HepG2 (cell line): Measurements from ENCODE around the gene KANSL1. TPM values are rescaled to one million over a fixed set of nuclear protein-coding genes. Genes with fewer than 3 reads are reported as not detected.

Source experiments
- BRD4 ChIP-seq: sonication (generic); formaldehyde crosslinking; IDR thresholded peaks from 2 replicates; pipeline ENCODE4 v1.4.0; 2020; ENCODE audit warnings: missing genetic modification reagents
- FOXA1 ChIP-seq, 2 experiments: fragments of 450-650 bp in 1 of 2; sonication (generic) in 1 of 2; formaldehyde crosslinking in 1 of 2; IDR thresholded peaks; 2 replicates each; pipeline versions ENCODE4 v1.4.0 to v1.6.1; 2016 to 2020; ENCODE audit warnings: missing genetic modification reagents in 1 of 2
- KLF11 ChIP-seq: IDR thresholded peaks from 2 replicates; pipeline ENCODE4 v1.6.1; 2016; ENCODE audit warnings: missing compliant biosample characterization
- POLR2AphosphoS2 ChIP-seq: IDR thresholded peaks from 2 replicates; pipeline ENCODE4 v1.6.1; 2011; ENCODE audit warnings: low read depth, low read length, improper control_type of control experiment
- SMAD9 ChIP-seq: sonication (generic); formaldehyde crosslinking; IDR thresholded peaks from 2 replicates; pipeline ENCODE4 v1.5.1; 2020; ENCODE audit warnings: mild to moderate bottlenecking, missing genetic modification reagents
- SRSF1 ChIP-seq: fragments of 200-400 bp; formaldehyde crosslinking; optimal IDR thresholded peaks from 2 replicates; pipeline ENCODE3; 2017; ENCODE audit warnings: mild to moderate bottlenecking, low read depth, low read length, moderate library complexity
- SRSF4 ChIP-seq: fragments of 200-400 bp; formaldehyde crosslinking; IDR thresholded peaks from one replicate; pipeline ENCODE4 v1.6.1; 2018; ENCODE audit warnings: mild to moderate bottlenecking, low read depth, low read length, moderate library complexity; ENCODE audit not compliant: poor library complexity, severe bottlenecking
- ZNF256 ChIP-seq: sonication (generic); formaldehyde crosslinking; conservative IDR thresholded peaks from 2 replicates; pipeline ENCODE4 v1.4.0; 2020; ENCODE audit warnings: missing genetic modification reagents
- ZNF33A ChIP-seq: sonication (generic); formaldehyde crosslinking; IDR thresholded peaks from 2 replicates; pipeline ENCODE4 v1.5.1; 2020; ENCODE audit warnings: missing genetic modification reagents, mild to moderate bottlenecking, moderate library complexity, borderline replicate concordance
- ZNF484 ChIP-seq: sonication (generic); formaldehyde crosslinking; IDR thresholded peaks from 2 replicates; pipeline ENCODE4 v1.5.1; 2020; ENCODE audit warnings: mild to moderate bottlenecking, low read depth, missing genetic modification reagents, borderline replicate concordance
- ZNF552 ChIP-seq: sonication (generic); formaldehyde crosslinking; IDR thresholded peaks from 2 replicates; pipeline ENCODE4 v1.9.0; 2022; ENCODE audit warnings: missing genetic modification reagents, mild to moderate bottlenecking, borderline replicate concordance
- ZNF660 ChIP-seq: sonication (generic); formaldehyde crosslinking; IDR thresholded peaks from 2 replicates; pipeline ENCODE4 v1.5.1; 2020; ENCODE audit warnings: mild to moderate bottlenecking, low read depth, missing genetic modification reagents, borderline replicate concordance
- ZNF790 ChIP-seq: sonication (generic); formaldehyde crosslinking; IDR thresholded peaks from 2 replicates; pipeline ENCODE4 v1.8.0; 2022; ENCODE audit warnings: missing genetic modification reagents, mild to moderate bottlenecking, borderline replicate concordance
- polyA plus RNA-seq, 8 experiments: library from polyadenylated mRNA; depleted of rRNA in 3 of 8; stranded (reverse) in 7 of 8; unstranded in 1 of 8; fragments of >200 nt; fragmentation: Illumina TruSeq in 4 of 8; extraction: Trizol in 4 of 8; gene quantifications; 2 replicates each; pipeline versions ENCODE4 v1.2.1 to v1.2.3, GENCODE V29; 2011 to 2016; ENCODE audit warnings: low read depth in 4 of 8, missing spikeins in 1 of 8, mixed read lengths in 1 of 8; ENCODE audit not compliant: insufficient read depth in 1 of 8
- total RNA-seq, 5 experiments: library from RNA; depleted of rRNA; stranded (reverse); fragments of >200 nt; fragmentation: Illumina TruSeq; extraction: Trizol; gene quantifications; 2 replicates each; pipeline ENCODE4 v1.2.3, GENCODE V29; 2016; ENCODE audit warnings: low read depth in 1 of 5
- TF ChIP-seq, protein P1 (sequence below): sonication (generic); formaldehyde crosslinking; IDR thresholded peaks from 2 replicates; pipeline ENCODE4 v1.4.0; 2020; ENCODE audit warnings: missing genetic modification reagents
- TF ChIP-seq, protein P2 (sequence below): sonication (generic); formaldehyde crosslinking; IDR thresholded peaks from 2 replicates; pipeline ENCODE4 v1.4.0; 2020; ENCODE audit warnings: missing genetic modification reagents
- TF ChIP-seq, protein P3 (sequence below): sonication (generic); formaldehyde crosslinking; IDR thresholded peaks from 2 replicates; pipeline ENCODE4 v1.4.0; 2020; ENCODE audit warnings: low read depth, mild to moderate bottlenecking, missing genetic modification reagents
- TF ChIP-seq, protein P4 (sequence below): sonication (generic); formaldehyde crosslinking; IDR thresholded peaks from 2 replicates; pipeline ENCODE4 v1.8.0; 2022; ENCODE audit warnings: missing genetic modification reagents, mild to moderate bottlenecking, inconsistent platforms, borderline replicate concordance
- TF ChIP-seq, protein P5 (sequence below): sonication (generic); formaldehyde crosslinking; IDR thresholded peaks from 2 replicates; pipeline ENCODE4 v1.8.0; 2022; ENCODE audit warnings: mild to moderate bottlenecking, missing genetic modification reagents

The KANSL1 gene
- total and polyA plus RNA-seq, 2 of the 13 experiments (the other 11 are each of a cell fraction or from before 2014, with no cell fraction given) = 24.0 to 59.6 TPM

DNA sequence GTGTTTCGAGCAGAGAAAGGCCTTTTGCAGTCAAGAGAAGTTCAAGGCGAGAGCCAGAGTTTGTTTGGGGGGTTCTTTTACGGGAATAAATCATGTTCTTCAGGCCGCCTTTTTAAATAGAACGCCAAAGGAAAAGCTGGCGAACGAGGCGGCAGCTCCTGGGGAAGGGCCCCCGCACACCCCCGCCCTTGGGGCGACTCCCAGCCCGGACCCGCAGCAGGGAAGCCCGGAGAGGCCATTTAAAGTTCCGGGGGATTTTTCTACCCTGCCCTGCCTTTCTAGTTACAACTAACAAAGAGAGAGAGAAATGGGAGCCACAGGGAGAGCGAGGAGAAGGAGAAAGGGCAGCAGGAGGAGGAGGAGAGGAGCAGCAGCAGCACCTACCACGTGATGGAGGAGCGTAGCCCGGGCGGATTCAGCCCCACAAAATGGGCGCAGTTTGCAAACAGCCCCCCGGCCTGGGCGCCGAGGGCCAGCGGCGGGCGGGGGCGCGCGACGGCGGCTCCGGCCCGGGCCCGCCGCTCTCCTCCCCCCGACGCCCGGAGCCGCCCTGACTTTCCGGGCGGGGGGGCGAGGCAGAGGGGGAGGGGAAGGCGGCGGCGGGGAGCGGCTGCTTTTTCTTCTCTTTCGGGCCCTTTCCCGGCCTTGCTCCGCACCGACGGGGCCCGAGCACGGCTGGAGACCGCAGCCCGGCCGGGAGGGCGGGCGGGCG is 634 bp downstream of the KANSL1 start (continued):
- TF ChIP-seq, protein P1, sequence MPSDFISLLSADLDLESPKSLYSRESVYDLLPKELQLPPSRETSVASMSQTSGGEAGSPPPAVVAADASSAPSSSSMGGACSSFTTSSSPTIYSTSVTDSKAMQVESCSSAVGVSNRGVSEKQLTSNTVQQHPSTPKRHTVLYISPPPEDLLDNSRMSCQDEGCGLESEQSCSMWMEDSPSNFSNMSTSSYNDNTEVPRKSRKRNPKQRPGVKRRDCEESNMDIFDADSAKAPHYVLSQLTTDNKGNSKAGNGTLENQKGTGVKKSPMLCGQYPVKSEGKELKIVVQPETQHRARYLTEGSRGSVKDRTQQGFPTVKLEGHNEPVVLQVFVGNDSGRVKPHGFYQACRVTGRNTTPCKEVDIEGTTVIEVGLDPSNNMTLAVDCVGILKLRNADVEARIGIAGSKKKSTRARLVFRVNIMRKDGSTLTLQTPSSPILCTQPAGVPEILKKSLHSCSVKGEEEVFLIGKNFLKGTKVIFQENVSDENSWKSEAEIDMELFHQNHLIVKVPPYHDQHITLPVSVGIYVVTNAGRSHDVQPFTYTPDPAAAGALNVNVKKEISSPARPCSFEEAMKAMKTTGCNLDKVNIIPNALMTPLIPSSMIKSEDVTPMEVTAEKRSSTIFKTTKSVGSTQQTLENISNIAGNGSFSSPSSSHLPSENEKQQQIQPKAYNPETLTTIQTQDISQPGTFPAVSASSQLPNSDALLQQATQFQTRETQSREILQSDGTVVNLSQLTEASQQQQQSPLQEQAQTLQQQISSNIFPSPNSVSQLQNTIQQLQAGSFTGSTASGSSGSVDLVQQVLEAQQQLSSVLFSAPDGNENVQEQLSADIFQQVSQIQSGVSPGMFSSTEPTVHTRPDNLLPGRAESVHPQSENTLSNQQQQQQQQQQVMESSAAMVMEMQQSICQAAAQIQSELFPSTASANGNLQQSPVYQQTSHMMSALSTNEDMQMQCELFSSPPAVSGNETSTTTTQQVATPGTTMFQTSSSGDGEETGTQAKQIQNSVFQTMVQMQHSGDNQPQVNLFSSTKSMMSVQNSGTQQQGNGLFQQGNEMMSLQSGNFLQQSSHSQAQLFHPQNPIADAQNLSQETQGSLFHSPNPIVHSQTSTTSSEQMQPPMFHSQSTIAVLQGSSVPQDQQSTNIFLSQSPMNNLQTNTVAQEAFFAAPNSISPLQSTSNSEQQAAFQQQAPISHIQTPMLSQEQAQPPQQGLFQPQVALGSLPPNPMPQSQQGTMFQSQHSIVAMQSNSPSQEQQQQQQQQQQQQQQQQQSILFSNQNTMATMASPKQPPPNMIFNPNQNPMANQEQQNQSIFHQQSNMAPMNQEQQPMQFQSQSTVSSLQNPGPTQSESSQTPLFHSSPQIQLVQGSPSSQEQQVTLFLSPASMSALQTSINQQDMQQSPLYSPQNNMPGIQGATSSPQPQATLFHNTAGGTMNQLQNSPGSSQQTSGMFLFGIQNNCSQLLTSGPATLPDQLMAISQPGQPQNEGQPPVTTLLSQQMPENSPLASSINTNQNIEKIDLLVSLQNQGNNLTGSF = no peak
- TF ChIP-seq ZNF660 (CRISPR knock-in tag) (no peak), SRSF4 (no peak), BRD4 (no peak), FOXA1 (IDR thresholded peaks at IDR 0.05) (no peak), FOXA1 (CRISPR knock-in tag; IDR thresholded peaks at IDR 0.05) (no peak), POLR2AphosphoS2 (no peak), ZNF484 (CRISPR knock-in tag) (no peak; the same call in 1 of the 2 replicates), KLF11 (CRISPR knock-in tag) (no peak), SRSF1 (peak; percentile 61), SMAD9 (CRISPR knock-in tag) (no peak), ZNF33A (CRISPR knock-in tag) (no peak), ZNF256 (CRISPR knock-in tag) (no peak), ZNF552 (CRISPR knock-in tag) (no peak; the same call in 1 of the 2 replicates), ZNF790 (CRISPR knock-in tag) (no peak)
- TF ChIP-seq, protein P2, sequence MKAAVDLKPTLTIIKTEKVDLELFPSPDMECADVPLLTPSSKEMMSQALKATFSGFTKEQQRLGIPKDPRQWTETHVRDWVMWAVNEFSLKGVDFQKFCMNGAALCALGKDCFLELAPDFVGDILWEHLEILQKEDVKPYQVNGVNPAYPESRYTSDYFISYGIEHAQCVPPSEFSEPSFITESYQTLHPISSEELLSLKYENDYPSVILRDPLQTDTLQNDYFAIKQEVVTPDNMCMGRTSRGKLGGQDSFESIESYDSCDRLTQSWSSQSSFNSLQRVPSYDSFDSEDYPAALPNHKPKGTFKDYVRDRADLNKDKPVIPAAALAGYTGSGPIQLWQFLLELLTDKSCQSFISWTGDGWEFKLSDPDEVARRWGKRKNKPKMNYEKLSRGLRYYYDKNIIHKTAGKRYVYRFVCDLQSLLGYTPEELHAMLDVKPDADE (CRISPR knock-in tag) = no peak
- TF ChIP-seq, protein P3, sequence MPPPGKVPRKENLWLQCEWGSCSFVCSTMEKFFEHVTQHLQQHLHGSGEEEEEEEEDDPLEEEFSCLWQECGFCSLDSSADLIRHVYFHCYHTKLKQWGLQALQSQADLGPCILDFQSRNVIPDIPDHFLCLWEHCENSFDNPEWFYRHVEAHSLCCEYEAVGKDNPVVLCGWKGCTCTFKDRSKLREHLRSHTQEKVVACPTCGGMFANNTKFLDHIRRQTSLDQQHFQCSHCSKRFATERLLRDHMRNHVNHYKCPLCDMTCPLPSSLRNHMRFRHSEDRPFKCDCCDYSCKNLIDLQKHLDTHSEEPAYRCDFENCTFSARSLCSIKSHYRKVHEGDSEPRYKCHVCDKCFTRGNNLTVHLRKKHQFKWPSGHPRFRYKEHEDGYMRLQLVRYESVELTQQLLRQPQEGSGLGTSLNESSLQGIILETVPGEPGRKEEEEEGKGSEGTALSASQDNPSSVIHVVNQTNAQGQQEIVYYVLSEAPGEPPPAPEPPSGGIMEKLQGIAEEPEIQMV (CRISPR knock-in tag) = no peak
- TF ChIP-seq, protein P4, sequence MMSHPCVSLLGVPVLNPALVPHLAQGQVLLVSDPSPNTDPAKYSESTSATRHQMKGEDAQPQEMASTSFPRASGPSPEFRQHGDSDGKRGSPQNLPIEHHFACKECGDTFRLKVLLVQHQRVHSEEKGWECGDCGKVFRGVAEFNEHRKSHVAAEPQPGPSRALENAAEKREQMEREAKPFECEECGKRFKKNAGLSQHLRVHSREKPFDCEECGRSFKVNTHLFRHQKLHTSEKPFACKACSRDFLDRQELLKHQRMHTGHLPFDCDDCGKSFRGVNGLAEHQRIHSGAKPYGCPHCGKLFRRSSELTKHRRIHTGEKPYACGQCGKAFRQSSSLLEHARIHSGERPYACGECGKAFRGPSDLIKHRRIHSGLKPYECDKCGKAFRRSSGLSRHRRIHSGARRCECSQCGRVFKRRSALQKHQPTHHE = no peak
- TF ChIP-seq, protein P5, sequence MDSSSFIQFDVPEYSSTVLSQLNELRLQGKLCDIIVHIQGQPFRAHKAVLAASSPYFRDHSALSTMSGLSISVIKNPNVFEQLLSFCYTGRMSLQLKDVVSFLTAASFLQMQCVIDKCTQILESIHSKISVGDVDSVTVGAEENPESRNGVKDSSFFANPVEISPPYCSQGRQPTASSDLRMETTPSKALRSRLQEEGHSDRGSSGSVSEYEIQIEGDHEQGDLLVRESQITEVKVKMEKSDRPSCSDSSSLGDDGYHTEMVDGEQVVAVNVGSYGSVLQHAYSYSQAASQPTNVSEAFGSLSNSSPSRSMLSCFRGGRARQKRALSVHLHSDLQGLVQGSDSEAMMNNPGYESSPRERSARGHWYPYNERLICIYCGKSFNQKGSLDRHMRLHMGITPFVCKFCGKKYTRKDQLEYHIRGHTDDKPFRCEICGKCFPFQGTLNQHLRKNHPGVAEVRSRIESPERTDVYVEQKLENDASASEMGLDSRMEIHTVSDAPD (CRISPR knock-in tag) = no peak
